Activated naive CD4-positive, alpha-beta T cell treated with anti-CD3 and anti-CD28 coated beads, Interleukin-2, amount 50 U/mL, for 24 hours (primary cell): ENCODE results near the gene NOTUM.
"Not testable (repeated sequence)": the region's sequence is repeated elsewhere in the genome, so short reads cannot be mapped to it uniquely, and the experiment has no call there.

Experiments used
- H3K27ac Mint-ChIP-seq: one replicate; pipeline ENCODE4 v1.8.0; 2021; ENCODE audit warnings: mild to moderate bottlenecking, mixed read lengths
- H3K27me3 Mint-ChIP-seq: one replicate; pipeline ENCODE4 v1.8.0; 2021; ENCODE audit warnings: mixed read lengths
- H3K36me3 Mint-ChIP-seq: one replicate; pipeline ENCODE4 v1.8.0; 2021; ENCODE audit warnings: mixed read lengths
- H3K4me1 Mint-ChIP-seq: one replicate; pipeline ENCODE4 v1.8.0; 2021; ENCODE audit warnings: mixed read lengths
- H3K4me3 Mint-ChIP-seq: one replicate; pipeline ENCODE4 v1.8.0; 2021; ENCODE audit warnings: mild to moderate bottlenecking, mixed read lengths
- H3K9me3 Mint-ChIP-seq: one replicate; pipeline ENCODE4 v1.8.0; 2021; ENCODE audit warnings: mixed read lengths

Gene NOTUM

GRCh38 chr17:81955756-81956544 lies 5.0 kb downstream of the NOTUM start:
- no peak overlapping the region for H3K4me3 Mint-ChIP-seq
- H3K27ac Mint-ChIP-seq: no peak overlapping the region
- peaks cover 3% of the 10 kb centered on the region for H3K27me3 Mint-ChIP-seq
- no peaks in the 10 kb centered on the region for H3K36me3 Mint-ChIP-seq
- no peaks in the 10 kb centered on the region for H3K9me3 Mint-ChIP-seq
- H3K4me1 Mint-ChIP-seq: peaks cover 4% of the 10 kb centered on the region

- Mint-ChIP-seq H3K4me1 (peaks cover 4% of the 10 kb centered on the region), H3K27ac (no peak overlapping the region), H3K4me3 (no peak overlapping the region), H3K36me3 (no peaks in the 10 kb centered on the region), H3K27me3 (peaks cover 3% of the 10 kb centered on the region), H3K9me3 (no peaks in the 10 kb centered on the region)
These were observed 5.8 kb downstream of the NOTUM start for GRCh38 chr17:81955058-81955681.

GRCh38 chr17:81954131-81955057 lies 6.6 kb downstream of the NOTUM start:
- Mint-ChIP-seq H3K4me1 (peaks cover 4% of the 10 kb centered on the region), H3K4me3 (no peak overlapping the region), H3K9me3 (no peaks in the 10 kb centered on the region), H3K27ac (no peak overlapping the region), H3K36me3 (no peaks in the 10 kb centered on the region), H3K27me3 (peaks cover 3% of the 10 kb centered on the region)

GRCh38 chr17:81953443-81953842 lies 7.5 kb downstream of the NOTUM start:
- not testable (repeated sequence) for H3K27ac Mint-ChIP-seq, H3K36me3 Mint-ChIP-seq, H3K4me3 Mint-ChIP-seq, H3K27me3 Mint-ChIP-seq, H3K9me3 Mint-ChIP-seq, H3K4me1 Mint-ChIP-seq

GRCh38 chr17:81952792-81953228 lies 8.2 kb downstream of the NOTUM start:
- Mint-ChIP-seq H3K27me3 (peaks cover 2% of the 10 kb centered on the region), H3K9me3 (no peaks in the 10 kb centered on the region), H3K27ac (no peak overlapping the region), H3K36me3 (no peaks in the 10 kb centered on the region), H3K4me1 (no peaks in the 10 kb centered on the region), H3K4me3 (no peak overlapping the region)

GRCh38 chr17:81951785-81952684 lies 9.0 kb downstream of the NOTUM start:
- Mint-ChIP-seq H3K36me3 (no peaks in the 10 kb centered on the region), H3K9me3 (no peaks in the 10 kb centered on the region), H3K27ac (no peak overlapping the region), H3K4me3 (no peak overlapping the region), H3K4me1 (no peaks in the 10 kb centered on the region), H3K27me3 (no peaks in the 10 kb centered on the region)

- no peaks in the 10 kb centered on the region for H3K27me3 Mint-ChIP-seq
- H3K27ac Mint-ChIP-seq: peak overlapping the region; percentile 35
- no peaks in the 10 kb centered on the region for H3K4me1 Mint-ChIP-seq
- no peaks in the 10 kb centered on the region for H3K36me3 Mint-ChIP-seq
- H3K4me3 Mint-ChIP-seq: no peak overlapping the region
- no peaks in the 10 kb centered on the region for H3K9me3 Mint-ChIP-seq
These were observed 10.5 kb downstream of the NOTUM start for GRCh38 chr17:81950501-81950900.

- Mint-ChIP-seq H3K27me3 (no peaks in the 10 kb centered on the region), H3K27ac (no peak overlapping the region), H3K9me3 (no peaks in the 10 kb centered on the region), H3K36me3 (no peaks in the 10 kb centered on the region), H3K4me1 (no peaks in the 10 kb centered on the region), H3K4me3 (no peak overlapping the region)
These were observed 12.2 kb downstream of the NOTUM start for GRCh38 chr17:81948635-81949378.

- H3K27ac Mint-ChIP-seq: peak within 1 kb of the TSS; percentile 27
- H3K36me3 Mint-ChIP-seq: no peaks in the 10 kb centered on the region
- no peaks in the 10 kb centered on the region for H3K9me3 Mint-ChIP-seq
- H3K27me3 Mint-ChIP-seq: no peaks in the 10 kb centered on the region
- H3K4me3 Mint-ChIP-seq: no peak within 1 kb of the TSS
- H3K4me1 Mint-ChIP-seq: no peaks in the 10 kb centered on the region
These were observed 13.8 kb downstream of the NOTUM start, which contains the start of gene MYADML2 for GRCh38 chr17:81947189-81947588. Gene MYADML2 (minus strand): TSS chr17:81947233. CDS start chr17:81941741, 5,492 bp downstream.

GRCh38 chr17:81944858-81945257 lies 16.1 kb downstream of the NOTUM start:
- no peaks in the 10 kb centered on the region for H3K27me3 Mint-ChIP-seq
- H3K9me3 Mint-ChIP-seq: no peaks in the 10 kb centered on the region
- no peak overlapping the region for H3K27ac Mint-ChIP-seq

GRCh38 chr17:81942167-81942553 lies 18.8 kb downstream of the NOTUM start:
- Mint-ChIP-seq H3K4me1 (peaks cover 6% of the 10 kb centered on the region), H3K36me3 (no peaks in the 10 kb centered on the region), H3K27me3 (no peaks in the 10 kb centered on the region), H3K27ac (no peak overlapping the region), H3K9me3 (no peaks in the 10 kb centered on the region), H3K4me3 (no peak overlapping the region)

More at GRCh38 chr17:81944858-81945257, 16.1 kb downstream of the NOTUM start:
- no peaks in the 10 kb centered on the region for H3K36me3 Mint-ChIP-seq
- H3K4me1 Mint-ChIP-seq: no peaks in the 10 kb centered on the region
- H3K4me3 Mint-ChIP-seq: no peak overlapping the region

- Mint-ChIP-seq H3K27ac (no peak overlapping the region), H3K4me1 (peaks cover 6% of the 10 kb centered on the region), H3K4me3 (no peak overlapping the region), H3K9me3 (no peaks in the 10 kb centered on the region), H3K36me3 (no peaks in the 10 kb centered on the region), H3K27me3 (no peaks in the 10 kb centered on the region)
These were observed 19.4 kb downstream of the NOTUM start for GRCh38 chr17:81941484-81942166.

GRCh38 chr17:81940538-81941483 lies 20.2 kb downstream of the NOTUM start:
- H3K9me3 Mint-ChIP-seq: no peaks in the 10 kb centered on the region
- H3K27ac Mint-ChIP-seq: no peak overlapping the region
- no peaks in the 10 kb centered on the region for H3K27me3 Mint-ChIP-seq
- peaks cover 9% of the 10 kb centered on the region for H3K4me1 Mint-ChIP-seq
- H3K4me3 Mint-ChIP-seq: no peak overlapping the region
- H3K36me3 Mint-ChIP-seq: no peaks in the 10 kb centered on the region
